GM21529 (cell line): ENCODE results near the gene LINGO1.

Experiments
- ATAC-seq: cut with Tn5 transposase; IDR thresholded peaks from one replicate; pipeline ENCODE4 v1.9.1; 2021; ENCODE audit not compliant: unreplicated experiment

LINGO1 gene

DNA sequence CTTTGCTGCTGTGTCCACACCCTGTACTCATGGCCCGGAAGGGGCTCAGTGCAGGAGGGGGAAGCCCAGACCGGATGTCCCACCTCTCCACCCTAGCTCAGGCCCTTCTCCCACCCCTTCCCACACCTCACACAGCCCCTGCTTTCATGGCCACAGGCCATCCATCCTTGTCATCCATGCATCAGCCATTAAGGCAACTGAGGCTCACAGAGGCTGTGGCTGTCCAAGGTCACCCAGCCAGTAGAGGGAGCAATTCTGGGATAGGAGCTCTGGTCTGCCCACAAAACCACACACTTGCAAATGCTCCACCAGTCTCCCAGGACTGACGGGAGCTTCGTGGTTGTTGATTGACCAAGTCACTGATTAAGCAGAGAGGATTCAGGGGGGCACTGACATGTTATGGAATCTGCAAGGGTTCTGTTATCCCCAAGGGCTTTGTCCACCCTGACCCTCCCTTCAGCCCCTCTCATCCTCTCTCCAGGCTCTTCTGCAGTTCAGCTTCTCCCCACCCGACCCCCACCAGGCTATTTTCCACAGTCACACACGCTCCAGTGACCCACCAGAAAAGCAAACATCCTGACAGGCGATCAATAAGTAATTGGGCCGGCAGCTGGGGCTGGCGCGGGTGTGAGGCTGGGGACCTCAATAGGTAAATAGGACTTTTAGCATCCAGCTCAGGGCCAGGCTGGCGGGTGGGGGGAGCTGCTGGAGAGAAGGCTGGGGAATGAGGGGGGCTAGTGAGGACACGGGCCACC is 15.1 kb downstream of the LINGO1 start:
- ATAC-seq: no peak

DNA sequence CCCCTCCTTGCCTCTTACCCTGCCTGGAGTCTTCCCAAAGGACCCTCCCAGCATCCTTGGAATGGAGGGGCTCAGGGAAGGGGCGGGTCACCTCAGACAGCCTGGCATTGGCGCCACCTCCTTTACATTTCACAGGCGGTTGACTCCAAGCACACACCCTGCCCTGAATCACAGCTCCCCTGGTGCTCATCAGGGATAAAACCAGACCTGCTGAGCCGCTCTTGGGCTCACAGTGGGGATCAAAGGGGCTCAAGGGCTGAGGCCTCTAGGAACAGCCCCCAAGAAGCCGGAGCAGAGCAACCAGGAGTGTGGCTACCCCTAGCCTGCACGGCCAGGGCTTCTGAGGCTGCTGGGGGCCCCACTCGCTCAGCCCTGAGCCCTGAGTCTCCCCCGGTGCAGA is 16.6 kb downstream of the LINGO1 start:
- no peak for ATAC-seq

DNA sequence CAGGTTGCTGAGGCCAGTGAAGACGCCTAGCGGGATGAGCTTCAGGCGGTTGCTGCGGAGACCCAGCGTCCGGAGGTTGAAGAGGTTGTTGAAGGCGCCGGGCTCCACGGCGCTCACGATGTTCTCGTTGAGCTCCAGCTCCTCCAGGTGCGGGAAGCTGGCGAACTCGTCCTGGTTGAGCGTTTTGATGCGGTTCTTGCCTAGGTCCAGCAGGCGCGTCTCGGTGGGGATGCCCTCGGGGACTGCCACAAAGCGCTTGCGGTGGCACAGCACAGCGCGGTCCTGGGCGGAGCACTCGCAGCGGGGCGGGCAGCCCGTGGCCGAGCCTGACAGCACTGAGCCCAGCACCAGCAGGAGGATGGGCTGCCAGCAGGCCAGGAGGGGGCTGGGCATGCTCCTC is 17.2 kb downstream of the LINGO1 start:
- no peak for ATAC-seq

DNA sequence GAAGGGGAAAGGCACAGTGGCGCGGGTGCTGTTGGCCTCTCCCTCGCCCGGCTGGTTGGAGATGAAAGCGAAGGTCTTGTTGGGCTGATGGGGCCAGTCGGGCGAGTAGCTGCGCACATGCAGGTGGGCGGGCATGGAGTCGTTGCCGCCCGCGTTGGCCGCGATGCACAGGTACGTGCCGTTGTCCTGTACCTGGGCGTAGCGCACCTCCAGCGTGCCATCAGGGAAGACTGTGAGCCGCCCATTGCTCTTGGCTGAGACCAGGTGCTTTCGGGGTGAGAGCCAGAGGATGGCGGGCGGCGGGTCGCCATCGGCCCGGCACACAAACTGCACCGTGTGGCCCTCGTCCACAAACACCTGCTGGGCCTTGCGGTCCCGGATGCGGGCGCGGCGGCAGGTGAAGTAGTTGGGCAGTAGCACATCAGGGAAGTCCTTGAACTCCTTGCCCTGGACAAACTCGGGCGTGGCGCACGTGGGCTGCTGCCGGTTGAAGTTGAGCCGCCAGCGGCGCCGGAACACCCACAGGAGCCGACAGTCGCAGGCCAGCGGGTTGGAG is 18.4 kb downstream of the LINGO1 start:
- ATAC-seq: no peak

DNA sequence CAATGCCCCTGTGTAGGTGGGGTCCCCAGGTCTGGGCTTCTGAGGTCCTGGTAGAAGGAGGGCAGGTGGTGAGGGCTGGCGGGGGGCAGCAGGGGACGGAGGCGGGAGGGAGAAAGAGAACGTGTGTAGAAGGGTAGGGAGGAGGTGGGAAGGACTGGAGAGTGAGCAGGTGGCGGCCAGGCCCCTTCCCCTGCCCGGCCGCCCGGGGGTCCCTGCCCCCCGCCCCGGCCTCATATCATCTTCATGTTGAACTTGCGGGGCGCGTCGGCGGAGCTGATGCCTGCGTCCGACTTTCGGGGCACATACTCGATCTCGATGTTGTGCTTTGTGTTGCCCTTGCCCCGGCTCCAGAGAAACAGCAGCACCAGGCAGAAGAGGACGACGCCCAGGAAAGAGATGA is 18.9 kb downstream of the LINGO1 start:
- ATAC-seq: no peak

DNA sequence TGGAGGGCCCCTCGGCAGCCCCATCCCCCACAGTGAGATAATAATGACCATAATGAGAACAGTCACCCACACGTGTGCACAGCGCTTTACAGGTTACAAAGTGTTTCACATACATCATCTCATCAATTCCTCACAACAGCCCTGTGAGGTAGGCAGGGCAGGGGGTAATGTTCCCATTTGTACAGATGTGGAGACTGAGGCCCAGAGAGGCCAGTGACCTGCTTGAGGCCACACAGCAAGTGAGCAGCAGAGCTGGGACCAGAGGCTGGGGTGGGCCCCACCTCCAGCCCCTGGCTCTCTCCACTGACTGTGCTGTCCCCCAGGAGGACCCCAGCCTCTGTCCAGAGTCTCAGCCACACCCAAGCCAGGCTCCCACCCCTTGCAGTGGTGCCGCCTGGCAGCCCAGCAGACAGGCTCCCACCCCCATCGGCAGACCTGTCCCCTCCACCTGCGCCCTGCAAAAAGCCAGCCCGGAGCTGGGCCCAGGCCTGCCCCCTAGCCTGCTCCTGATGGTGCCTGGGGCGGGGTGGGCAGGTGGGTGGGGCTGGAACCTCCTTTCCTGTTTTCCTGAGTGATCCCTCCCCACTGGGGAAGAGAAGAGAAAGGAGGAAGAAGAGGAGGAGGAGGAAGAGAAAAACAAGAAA is 19.6 kb downstream of the LINGO1 start:
- no peak for ATAC-seq

DNA sequence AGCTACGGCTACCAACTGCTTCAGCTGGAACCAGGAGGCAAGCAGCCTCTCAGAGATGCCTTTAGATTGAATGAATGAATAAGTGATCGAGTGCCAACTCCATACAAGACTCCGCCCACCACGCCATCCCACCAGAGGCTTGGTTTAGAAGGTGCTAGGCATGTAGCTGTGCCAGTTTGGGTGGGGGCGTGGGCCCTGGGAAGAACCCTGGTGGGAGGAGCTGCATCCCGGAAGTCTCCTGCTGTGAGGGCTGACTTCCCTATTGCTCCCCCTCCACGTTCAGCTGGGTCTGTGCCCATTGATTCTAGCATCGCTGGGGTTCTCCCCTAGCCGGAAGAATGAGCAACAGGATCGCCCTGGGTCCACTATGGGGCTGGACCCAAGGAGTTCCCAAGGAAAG is 20.9 kb downstream of the LINGO1 start:
- no peak for ATAC-seq

DNA sequence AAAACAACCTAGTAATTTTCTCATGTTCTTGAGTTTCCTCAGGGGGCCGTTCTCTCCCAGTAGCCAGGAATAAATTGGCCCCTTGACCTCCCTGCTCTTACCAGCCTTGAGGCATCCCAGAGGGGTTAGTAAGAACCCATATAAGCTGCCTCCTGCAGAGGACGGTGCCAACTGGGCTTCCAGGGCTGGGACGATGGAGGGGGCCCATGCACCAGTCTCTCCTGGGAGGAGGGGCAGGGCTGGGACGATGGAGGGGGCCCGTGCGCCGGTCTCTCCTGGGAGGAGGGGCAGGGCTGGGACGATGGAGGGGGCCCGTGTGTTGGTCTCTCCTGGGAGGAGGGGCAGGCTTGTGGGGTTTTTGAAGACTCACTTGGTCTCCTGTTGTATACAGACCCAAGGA is 22.0 kb downstream of the LINGO1 start:
- no peak for ATAC-seq

DNA sequence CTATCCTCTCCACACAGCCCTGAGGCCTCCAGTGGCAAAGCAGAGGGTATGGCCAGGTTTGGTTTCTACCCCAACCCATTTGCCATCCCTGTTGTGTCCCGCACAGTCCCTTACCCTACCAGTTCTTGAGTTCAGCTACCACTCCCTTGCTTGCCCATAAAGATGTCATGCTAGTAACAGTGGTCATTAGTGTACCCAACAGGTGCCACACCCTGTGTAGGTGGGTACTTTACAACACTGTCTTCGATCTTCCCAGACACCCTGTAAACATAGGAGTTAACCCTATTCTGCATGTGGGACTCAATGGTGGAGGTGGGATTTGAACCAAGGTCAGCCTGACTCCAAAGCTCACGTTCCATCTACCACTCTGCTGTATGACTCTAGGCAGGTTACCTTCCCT is 23.2 kb downstream of the LINGO1 start:
- ATAC-seq: no peak

DNA sequence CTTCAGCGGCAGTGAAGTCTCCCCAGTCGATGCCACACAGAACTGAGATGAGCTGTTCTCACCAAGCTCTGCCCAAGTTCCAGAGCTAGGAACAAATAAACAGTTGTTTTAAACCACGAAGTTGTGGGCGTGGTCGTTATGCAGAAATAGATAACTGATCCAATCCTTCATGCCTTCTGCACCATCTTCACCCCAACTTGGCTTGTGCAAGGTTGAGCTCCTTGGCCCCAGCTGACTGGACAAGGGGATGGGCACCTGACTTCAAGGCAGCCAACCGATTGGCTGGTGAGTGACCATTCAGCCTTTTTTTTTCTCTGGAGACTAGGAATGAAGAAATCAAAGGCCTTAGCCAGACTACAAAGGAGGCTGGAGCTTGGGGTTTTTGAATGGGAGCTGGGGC is 23.9 kb downstream of the LINGO1 start:
- ATAC-seq: no peak

DNA sequence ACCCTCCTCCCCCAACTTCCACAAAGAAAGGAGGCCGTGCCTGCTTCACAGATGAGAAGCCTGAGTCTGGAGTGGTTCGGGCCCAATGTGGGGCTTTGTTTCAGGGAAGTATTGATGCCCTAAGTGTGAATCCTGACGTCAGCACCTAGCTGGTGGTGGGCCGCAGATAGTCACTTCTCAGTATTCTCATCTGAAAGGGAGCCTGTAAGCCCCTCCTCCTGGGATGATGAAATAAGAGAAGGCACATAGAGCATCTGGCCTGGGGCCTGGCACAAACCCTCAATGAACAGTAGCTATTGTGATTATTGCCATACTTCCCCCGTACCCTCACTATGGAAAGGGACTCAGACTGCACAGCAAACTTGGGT is 24.8 kb downstream of the LINGO1 start:
- ATAC-seq: no peak

DNA sequence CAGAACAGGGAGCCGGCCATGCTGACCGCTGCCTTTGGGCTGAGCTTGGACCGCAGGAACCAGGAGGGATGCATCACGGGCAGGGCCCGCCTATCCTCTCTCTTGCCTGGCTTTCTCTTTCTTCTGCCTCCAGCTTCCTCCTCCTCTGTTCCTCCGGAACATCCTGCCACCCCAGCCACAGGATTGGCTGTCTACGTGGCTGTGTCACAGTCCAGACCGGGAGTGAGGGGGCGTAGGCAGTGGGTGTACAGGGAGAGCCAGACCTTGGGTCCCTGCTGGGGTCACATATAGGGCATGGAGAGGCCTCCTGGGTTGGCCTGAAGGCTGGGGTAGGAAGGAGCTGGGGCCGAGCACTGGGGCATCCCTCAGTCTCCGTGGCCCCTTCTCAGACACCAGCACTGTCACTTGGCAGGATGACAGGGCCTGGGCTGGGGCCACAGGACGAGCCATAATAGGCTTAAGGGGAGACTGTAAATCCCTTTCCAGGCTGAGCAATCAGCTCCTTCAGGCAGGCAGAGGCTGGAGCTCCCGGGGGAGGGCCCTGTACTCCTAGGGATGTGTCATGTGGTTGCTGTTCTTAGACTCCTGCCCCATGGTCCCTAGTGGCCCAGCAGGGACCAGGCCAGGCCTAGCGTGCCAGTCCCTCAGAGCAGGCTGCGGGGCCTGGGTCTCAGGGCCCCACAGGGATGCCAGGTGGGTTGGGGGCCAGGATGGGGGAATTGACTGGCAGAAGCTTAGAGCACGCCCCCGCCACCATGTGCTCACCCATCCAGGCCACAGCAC is 25.4 kb downstream of the LINGO1 start:
- ATAC-seq: no peak

DNA sequence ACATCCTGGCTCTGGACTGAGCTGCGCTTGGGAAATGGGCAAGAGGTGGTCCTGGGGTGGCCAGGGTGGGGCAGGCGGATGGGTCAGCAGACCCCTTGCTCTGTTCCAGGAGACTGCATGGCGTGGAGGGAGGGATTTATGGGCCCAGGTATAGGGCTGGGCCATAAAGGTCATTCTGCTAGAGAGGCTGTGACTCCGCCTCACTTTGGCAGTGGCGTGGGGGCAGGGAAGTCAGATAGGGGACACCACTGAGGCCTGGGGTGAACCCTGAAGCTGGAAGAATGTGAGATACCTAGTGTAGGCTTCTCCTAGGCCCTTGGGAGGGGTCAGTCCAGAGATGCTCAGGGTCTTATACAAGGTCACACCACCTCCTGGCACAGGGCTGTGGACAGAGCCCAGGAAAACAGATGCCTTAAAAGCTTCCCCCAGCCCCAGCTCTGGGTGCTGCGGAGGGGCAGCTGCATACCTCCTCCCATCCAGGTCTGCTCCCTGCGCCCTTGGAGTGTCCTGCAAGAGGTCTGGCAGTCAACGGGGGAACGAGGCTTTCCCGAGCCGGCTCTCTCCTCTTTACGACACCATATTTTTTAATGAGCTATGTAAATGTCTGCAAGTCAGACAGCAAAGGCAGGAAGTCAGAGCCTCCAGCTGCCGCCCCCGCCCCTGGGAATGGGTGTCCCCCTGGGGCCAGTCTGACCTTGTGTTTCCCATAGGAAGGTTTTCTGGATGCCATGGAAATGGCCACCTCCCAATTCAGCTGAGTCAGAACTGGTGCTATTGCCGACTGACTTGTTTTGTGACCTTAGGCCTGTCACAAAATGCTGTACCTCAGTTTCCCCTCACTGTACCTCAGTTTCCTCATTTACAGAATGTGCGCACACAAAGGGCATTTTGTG is 26.3 kb downstream of the LINGO1 start:
- no peak for ATAC-seq

DNA sequence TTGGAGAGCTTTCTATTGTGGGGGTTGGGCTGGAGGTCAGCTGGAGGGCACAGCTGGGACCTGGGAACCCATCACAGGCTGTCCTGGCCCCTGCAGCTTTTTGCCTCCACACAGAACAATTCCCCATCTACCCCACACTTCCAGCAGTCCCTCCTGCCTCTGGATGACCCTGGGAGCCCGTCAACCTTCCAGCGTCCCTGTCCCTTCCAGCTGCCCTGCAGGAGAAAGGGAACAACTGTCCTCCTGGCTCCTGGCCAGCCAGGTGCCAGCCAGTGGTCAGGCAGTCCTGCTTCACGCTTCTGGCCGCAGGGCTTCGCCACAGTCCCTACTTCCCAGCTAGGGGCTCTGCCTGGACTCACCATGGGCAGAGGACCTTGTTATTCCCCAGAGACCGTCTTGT is 27.2 kb downstream of the LINGO1 start:
- ATAC-seq: no peak

DNA sequence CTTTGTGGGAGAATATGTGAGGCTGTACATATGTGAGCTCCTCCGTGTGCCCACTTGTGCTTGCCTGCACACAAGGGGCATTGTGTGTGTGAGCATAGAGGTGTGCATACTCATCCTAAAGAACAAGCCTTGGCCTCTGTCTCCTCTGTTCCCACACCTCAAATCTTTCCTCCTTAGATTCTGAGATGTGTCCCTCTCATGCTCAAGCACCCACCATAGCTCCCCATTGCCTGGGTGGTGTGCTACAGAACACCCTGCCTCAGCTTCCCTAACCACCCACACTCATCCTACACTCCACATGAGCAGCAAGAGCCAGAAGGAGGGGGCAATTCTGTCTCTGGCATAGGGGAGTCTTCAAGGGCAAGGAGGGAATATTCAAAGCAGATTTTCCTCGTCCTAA is 27.7 kb downstream of the LINGO1 start:
- no peak for ATAC-seq

DNA sequence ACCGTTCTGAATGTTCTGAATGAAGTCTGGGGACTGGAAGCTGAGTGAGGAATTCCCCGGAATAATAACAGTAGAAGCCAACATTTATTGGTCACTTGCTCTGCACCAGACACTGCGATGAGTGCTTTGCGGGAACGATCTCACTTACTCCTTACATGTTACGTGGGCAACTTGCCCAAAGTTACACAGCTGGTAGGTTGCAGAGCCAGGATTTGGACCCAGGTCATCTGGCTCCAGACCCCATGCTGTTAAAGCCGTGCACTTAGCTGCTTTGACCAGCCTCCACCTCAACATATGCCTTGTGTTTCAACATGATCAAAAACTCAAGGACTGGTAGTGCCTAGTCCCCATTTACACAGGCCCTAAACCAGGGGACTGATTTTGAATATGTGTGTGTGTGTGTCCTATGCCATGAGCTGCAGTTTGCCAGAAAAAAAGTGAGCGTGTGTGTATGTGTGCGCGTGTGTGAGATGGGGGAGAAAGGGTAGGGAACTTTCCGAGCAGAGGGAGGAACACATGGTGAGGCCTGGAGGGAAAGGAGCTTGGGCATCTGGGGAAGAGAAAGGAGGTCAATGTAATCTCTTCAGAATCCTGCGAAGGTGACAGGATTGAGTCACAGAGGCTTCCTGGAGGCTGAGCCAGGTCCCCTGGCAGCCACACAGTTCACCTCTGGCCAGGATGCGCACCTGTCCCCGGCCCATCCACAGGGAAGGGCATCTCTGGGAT is 28.9 kb downstream of the LINGO1 start:
- ATAC-seq: no peak

DNA sequence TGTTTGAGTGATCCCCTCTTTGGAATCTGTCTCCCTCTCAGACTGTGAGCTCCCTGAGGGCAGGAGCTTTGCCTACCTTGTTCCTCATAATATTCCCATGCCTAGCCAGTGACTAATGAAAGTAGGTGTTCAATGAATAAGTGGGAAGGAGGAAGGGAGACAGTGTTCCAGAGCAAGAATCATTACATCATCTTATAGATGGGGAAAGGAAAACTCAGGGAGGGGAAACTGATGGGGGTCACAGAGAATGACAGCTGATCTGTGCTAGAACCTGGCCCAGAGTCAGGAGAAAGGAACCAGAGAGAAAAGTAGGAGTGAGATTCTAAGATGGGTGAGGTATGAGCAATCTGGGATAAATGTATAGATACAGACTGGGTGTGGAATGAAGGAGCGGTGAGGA is 29.9 kb downstream of the LINGO1 start:
- no peak for ATAC-seq

DNA sequence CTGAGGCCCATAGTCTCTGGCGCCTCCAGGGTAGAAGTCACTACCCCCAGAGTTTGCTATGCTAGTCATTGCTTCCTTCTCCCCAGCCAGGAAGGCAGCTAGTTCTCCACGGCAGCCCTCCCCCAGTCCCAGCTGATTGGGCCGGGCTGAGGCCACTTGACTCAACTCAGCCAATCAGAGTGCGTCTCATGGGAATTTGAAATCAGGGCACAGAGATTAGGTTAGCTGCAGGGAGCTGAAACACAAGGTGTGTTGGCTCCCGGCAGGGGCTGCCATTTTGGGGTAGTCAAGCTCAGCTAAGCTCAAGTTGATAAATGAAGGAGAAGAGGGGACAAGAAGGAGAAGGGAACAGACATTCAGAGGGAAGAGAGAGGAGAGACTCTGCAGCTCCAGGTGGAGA is 32.8 kb downstream of the LINGO1 start:
- ATAC-seq: no peak

DNA sequence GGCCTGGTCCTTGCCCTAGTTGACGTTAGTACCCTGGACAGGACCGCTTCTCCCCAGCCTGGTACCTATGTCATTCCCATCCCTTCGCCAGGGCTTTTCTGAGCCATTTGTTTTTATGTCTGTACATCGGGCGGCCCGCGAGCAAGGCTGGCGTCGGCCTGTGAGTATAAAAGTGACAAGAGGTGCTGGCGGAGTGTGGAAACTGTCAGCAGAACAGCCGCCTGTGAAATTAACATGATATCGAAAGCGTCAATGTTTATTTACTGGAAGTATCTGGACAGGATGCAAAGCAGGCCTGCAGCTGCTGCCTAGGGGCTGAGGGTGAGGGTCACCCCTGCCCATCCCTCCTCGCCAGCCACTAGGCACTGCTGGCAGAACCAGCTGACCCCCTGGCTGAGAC is 33.4 kb downstream of the LINGO1 start:
- no peak for ATAC-seq

DNA sequence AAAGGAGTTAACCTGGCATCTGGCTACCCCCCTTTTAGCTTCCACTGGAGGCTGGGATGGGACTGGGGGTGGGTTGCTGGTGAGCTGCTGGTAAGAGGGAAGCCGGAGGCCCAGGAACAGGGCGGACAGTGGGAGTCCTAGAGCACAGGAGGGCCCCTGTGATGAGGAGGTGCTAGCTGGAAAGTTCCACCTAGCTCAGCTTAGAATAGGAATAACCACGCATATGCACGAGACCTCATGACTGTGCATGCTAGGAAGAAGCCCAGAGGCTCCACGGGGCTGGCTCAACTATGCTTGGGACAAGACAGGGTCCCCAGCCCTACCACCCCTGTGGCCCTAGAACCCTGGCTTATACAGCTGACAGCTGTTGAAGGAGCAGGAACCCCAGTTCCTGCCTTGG is 34.1 kb downstream of the LINGO1 start:
- ATAC-seq: no peak
